Osteocyte (in vitro differentiated cells): ENCODE data around the gene SECTM1. TPM values are rescaled to one million over a fixed set of nuclear protein-coding genes. Genes with fewer than 3 reads are reported as not detected.

Experiments
- DNase-seq: peaks from one replicate; pipeline ENCODE4 v3.0.0; 2021; ENCODE audit warnings: mixed read lengths; ENCODE audit not compliant: unreplicated experiment; ENCODE audit errors: extremely low spot score
- H3K27ac Mint-ChIP-seq: one replicate; pipeline ENCODE4 v1.8.0; 2021; ENCODE audit warnings: mild to moderate bottlenecking, mixed read lengths; ENCODE audit not compliant: unreplicated experiment
- H3K27me3 Mint-ChIP-seq: one replicate; pipeline ENCODE4 v1.8.0; 2021; ENCODE audit warnings: mixed read lengths; ENCODE audit not compliant: unreplicated experiment
- H3K36me3 Mint-ChIP-seq: one replicate; pipeline ENCODE4 v1.8.0; 2021; ENCODE audit warnings: mixed read lengths; ENCODE audit not compliant: unreplicated experiment
- H3K4me1 Mint-ChIP-seq: one replicate; pipeline ENCODE4 v1.8.0; 2021; ENCODE audit warnings: mixed read lengths; ENCODE audit not compliant: unreplicated experiment
- H3K4me3 Mint-ChIP-seq: one replicate; pipeline ENCODE4 v1.8.0; 2021; ENCODE audit warnings: mild to moderate bottlenecking, moderate library complexity, mixed read lengths; ENCODE audit not compliant: unreplicated experiment
- H3K9me3 Mint-ChIP-seq: one replicate; pipeline ENCODE4 v1.8.0; 2021; ENCODE audit warnings: mixed read lengths; ENCODE audit not compliant: unreplicated experiment
- CTCF ChIP-seq: fragments of 200-600 bp; sonication (generic); IDR thresholded peaks from 2 replicates; pipeline ENCODE4 v1.5.0; 2021; ENCODE audit warnings: antibody characterized with exemption, mild to moderate bottlenecking, moderate library complexity
- total RNA-seq: library from RNA; stranded (reverse); gene quantifications from 2 replicates; pipeline ENCODE4 v1.2.1, GENCODE V29; 2021

Gene SECTM1
- total RNA-seq, 1 donor from 2014 or later: 24.1 TPM

- H3K4me3 Mint-ChIP-seq: no peak overlapping the region
- H3K9me3 Mint-ChIP-seq: no peaks in the 10 kb centered on the region
- H3K27me3 Mint-ChIP-seq: no peaks in the 10 kb centered on the region
- H3K4me1 Mint-ChIP-seq: peaks cover 54% of the 10 kb centered on the region
- no peak for TF ChIP-seq CTCF
- H3K36me3 Mint-ChIP-seq: no peaks in the 10 kb centered on the region
- DNase-seq: no peak
- H3K27ac Mint-ChIP-seq: peak overlapping the region; percentile 88
Observed at GRCh38 chr17:82334204-82334621, 647 bp upstream of the SECTM1 start.

- H3K4me3 Mint-ChIP-seq: peak overlapping the region; percentile 68
- no peak overlapping the region for H3K27ac Mint-ChIP-seq
- H3K9me3 Mint-ChIP-seq: no peaks in the 10 kb centered on the region
- no peaks in the 10 kb centered on the region for H3K36me3 Mint-ChIP-seq
- no peaks in the 10 kb centered on the region for H3K27me3 Mint-ChIP-seq
- DNase-seq: no peak
- TF ChIP-seq CTCF: no peak
- peaks cover 54% of the 10 kb centered on the region for H3K4me1 Mint-ChIP-seq
Observed at GRCh38 chr17:82332669-82333278, 792 bp downstream of the SECTM1 start.

GRCh38 chr17:82331345-82331939 is 2.1 kb downstream of the SECTM1 start:
- H3K4me1 Mint-ChIP-seq: peaks cover 57% of the 10 kb centered on the region
- H3K4me3 Mint-ChIP-seq: no peak overlapping the region
- TF ChIP-seq CTCF: no peak
- H3K36me3 Mint-ChIP-seq: no peaks in the 10 kb centered on the region
- peaks cover 3% of the 10 kb centered on the region for H3K27me3 Mint-ChIP-seq
- H3K27ac Mint-ChIP-seq: no peak overlapping the region
- no peaks in the 10 kb centered on the region for H3K9me3 Mint-ChIP-seq
- DNase-seq: no peak

GRCh38 chr17:82330322-82331239 is 3.0 kb downstream of the SECTM1 start:
- Mint-ChIP-seq H3K4me3 (peak overlapping the region; percentile 40), H3K9me3 (no peaks in the 10 kb centered on the region), H3K4me1 (peaks cover 49% of the 10 kb centered on the region), H3K36me3 (no peaks in the 10 kb centered on the region), H3K27ac (no peak overlapping the region), H3K27me3 (peaks cover 3% of the 10 kb centered on the region)
- DNase-seq: peak; percentile 91
- no peak for TF ChIP-seq CTCF
